ENCODE results near the gene MMP11. TPM values are rescaled to one million over a fixed set of nuclear protein-coding genes. Genes with fewer than 3 reads are reported as not detected.

Gene MMP11
- total RNA-seq, 1 experiment from 2014 or later, result 0.44 TPM

DNA sequence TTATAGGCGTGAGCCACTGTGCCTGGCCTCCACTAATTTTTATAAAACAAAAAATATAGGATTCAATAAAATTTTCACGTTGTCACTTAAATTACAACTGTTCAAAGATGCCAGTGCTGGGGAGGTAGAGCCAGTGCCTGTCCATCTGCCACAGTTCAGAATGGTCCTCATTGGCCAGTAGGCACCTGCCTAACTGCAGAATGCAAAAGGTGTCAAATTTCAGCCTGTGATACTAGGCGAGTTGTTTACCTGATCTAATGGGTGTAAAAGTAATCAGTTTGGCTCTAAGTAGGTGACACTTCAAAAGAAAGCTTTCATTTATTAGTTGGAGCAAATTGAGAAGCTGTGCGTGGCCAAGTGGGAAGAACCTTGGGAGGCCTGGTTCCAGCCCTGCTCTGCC, 16.5 kb downstream of the MMP11 start:
- POLR2A ChIA-PET, result no interaction called here
- intact Hi-C loops (cut with micrococcal nuclease), result no loop called here

DNA sequence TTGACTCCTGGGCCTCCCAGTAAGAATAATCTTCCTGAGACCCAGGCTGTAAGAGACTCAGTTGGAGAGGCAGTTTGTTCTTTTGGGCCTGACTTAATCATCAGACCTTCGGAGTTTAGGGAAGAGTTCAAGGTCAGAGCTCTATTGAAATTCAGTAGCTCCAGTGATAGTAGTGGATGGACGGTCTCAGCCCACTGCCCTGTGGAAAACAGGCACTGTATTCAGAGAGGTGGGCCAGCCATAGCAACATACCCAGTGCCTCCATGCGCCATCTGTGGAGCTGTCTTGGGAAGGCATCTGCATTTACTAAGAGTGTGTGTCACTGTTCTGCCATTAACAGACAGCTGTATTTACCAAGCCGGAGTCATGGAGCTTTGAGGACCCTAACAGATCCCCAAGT, 17.0 kb downstream of the MMP11 start:
- intact Hi-C loops (cut with micrococcal nuclease), result no loop called here
- CTCF ChIA-PET, result interaction anchor here (0.9 to 1.2 kb wide), 2 partner anchors 15 to 19 kb away, joined by 3 to 6 read pairs; no protein-coding TSS in a partner anchor
- Mint-ChIP-seq H3K27ac (ENCODE audit: low read depth, unreplicated experiment) (peak overlapping the region; percentile 54), H3K4me1 (ENCODE audit: insufficient read depth, unreplicated experiment) (peaks cover 9% of the 10 kb centered on the region), H3K27me3 (ENCODE audit: insufficient read depth, unreplicated experiment) (no peaks in the 10 kb centered on the region), H3K4me3 (ENCODE audit: unreplicated experiment) (no peak overlapping the region), H3K9me3 (ENCODE audit: unreplicated experiment) (no peaks in the 10 kb centered on the region), H3K36me3 (ENCODE audit: insufficient read depth, unreplicated experiment) (peaks cover 37% of the 10 kb centered on the region)
- POLR2A ChIA-PET, result interaction anchor here (0.8 kb wide), 1 partner anchor 21 kb away, joined by 3 read pairs; no protein-coding TSS in a partner anchor
- no TSS peak for BruUV-seq (replicated peaks)
- TF ChIP-seq, protein P1, sequence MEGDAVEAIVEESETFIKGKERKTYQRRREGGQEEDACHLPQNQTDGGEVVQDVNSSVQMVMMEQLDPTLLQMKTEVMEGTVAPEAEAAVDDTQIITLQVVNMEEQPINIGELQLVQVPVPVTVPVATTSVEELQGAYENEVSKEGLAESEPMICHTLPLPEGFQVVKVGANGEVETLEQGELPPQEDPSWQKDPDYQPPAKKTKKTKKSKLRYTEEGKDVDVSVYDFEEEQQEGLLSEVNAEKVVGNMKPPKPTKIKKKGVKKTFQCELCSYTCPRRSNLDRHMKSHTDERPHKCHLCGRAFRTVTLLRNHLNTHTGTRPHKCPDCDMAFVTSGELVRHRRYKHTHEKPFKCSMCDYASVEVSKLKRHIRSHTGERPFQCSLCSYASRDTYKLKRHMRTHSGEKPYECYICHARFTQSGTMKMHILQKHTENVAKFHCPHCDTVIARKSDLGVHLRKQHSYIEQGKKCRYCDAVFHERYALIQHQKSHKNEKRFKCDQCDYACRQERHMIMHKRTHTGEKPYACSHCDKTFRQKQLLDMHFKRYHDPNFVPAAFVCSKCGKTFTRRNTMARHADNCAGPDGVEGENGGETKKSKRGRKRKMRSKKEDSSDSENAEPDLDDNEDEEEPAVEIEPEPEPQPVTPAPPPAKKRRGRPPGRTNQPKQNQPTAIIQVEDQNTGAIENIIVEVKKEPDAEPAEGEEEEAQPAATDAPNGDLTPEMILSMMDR (IDR thresholded peaks at IDR 0.05; ENCODE audit: unreplicated experiment), result no peak
- no peak for DNase-seq (ENCODE audit: unreplicated experiment)

More for the DNA sequence above, 16.5 kb downstream of the MMP11 start:
- Mint-ChIP-seq H3K27me3 (ENCODE audit: insufficient read depth, unreplicated experiment) (no peaks in the 10 kb centered on the region), H3K4me1 (ENCODE audit: insufficient read depth, unreplicated experiment) (peaks cover 9% of the 10 kb centered on the region), H3K4me3 (ENCODE audit: unreplicated experiment) (peak overlapping the region; percentile 80), H3K36me3 (ENCODE audit: insufficient read depth, unreplicated experiment) (peaks cover 32% of the 10 kb centered on the region), H3K9me3 (ENCODE audit: unreplicated experiment) (no peaks in the 10 kb centered on the region), H3K27ac (ENCODE audit: low read depth, unreplicated experiment) (no peak overlapping the region)
- DNase-seq (ENCODE audit: unreplicated experiment), result no peak
- CTCF ChIA-PET, result interaction anchor here (0.6 to 1.2 kb wide), 3 partner anchors 11 to 18 kb away, joined by 3 to 6 read pairs (median 5); no protein-coding TSS in a partner anchor
- BruUV-seq (replicated peaks), result no TSS peak
- TF ChIP-seq, protein P1 (IDR thresholded peaks at IDR 0.05; ENCODE audit: unreplicated experiment), result no peak

DNA sequence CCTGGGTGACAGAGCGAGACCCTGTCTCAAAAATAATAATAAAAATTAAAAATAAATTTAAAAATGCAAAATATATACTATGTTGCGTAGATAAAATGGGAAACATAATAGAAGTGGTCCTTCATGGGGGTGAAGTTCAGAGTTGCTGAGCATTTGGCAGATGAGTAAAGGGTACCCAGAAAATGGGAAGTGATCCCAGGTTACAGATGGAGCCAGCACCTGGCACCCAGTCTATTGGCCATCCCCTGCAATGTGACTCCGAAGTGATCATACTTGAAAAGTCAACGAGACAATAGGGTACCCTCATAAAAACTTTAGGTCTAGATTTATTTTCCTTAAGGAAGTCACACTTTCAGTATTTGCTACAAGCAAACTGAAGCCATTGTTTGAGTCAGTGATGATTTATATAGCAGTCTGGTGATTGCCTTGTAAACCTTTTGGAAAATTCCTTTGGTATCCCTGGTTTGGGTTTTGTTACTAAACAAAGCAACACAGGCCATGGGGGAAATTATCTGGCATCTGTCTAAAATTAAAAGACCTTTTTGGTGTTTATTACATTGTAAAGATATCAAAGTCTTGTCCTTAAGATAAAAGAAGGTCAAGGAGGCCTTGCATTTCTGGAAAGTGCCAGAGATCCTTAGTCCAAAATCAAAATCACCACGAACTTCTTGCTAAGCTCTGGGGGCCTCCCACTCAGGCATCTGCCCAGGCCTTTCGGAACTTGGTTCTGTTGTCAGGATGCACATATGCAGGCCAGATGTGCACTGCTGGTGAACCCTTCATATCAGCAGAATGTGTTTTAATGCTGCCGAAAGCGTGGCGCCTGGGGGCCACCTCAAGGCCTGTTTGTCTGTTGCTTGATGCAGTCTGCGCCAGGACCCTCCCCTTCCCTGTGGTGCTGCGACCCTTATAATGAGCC, 18.4 kb downstream of the MMP11 start:
- no peak overlapping the region for H3K27ac Mint-ChIP-seq (ENCODE audit: low read depth, unreplicated experiment)
- H3K9me3 Mint-ChIP-seq (ENCODE audit: unreplicated experiment), result no peaks in the 10 kb centered on the region

More for the DNA sequence above, 18.4 kb downstream of the MMP11 start:
- H3K4me1 Mint-ChIP-seq (ENCODE audit: insufficient read depth, unreplicated experiment), result peaks cover 9% of the 10 kb centered on the region
- peaks cover 52% of the 10 kb centered on the region for H3K36me3 Mint-ChIP-seq (ENCODE audit: insufficient read depth, unreplicated experiment)
- ChIA-PET CTCF (no interaction called here), POLR2A (no interaction called here)
- intact Hi-C loops (cut with micrococcal nuclease), result no loop called here
- H3K27me3 Mint-ChIP-seq (ENCODE audit: insufficient read depth, unreplicated experiment), result no peaks in the 10 kb centered on the region
- no peak overlapping the region for H3K4me3 Mint-ChIP-seq (ENCODE audit: unreplicated experiment)
- TF ChIP-seq, protein P1 (IDR thresholded peaks at IDR 0.05; ENCODE audit: unreplicated experiment), result no peak
- DNase-seq (ENCODE audit: unreplicated experiment), result no peak
- BruUV-seq (replicated peaks), result no TSS peak
